Liver (tissue), 9 donors: Measurements from ENCODE around the gene RNU11. TPM values are rescaled to one million over a fixed set of nuclear protein-coding genes. Genes with fewer than 3 reads are reported as not detected.

Source experiments
- DNase-seq: peaks from one replicate; pipeline ENCODE4 v3.0.0-alpha.2; 2017; ENCODE audit warnings: low spot score
- H3K27ac ChIP-seq, 2 donors: one replicate each; pipeline ENCODE4 v1.7.0; 2013; ENCODE audit warnings: inconsistent platforms in 2 of 2, low read length in 2 of 2, control low read depth in 1 of 2, low read depth in 1 of 2, mild to moderate bottlenecking in 1 of 2
- H3K27me3 ChIP-seq, 4 donors: one replicate each; pipeline versions ENCODE4 v1.6.1 to v1.7.0; 2013; ENCODE audit warnings: low read length in 3 of 4, inconsistent platforms in 1 of 4, mild to moderate bottlenecking in 1 of 4, moderate library complexity in 1 of 4; ENCODE audit not compliant: control insufficient read depth in 4 of 4, insufficient read depth in 4 of 4
- H3K36me3 ChIP-seq, 4 donors: one replicate each; pipeline versions ENCODE4 v1.6.1 to v1.7.0; 2013; ENCODE audit warnings: low read length in 3 of 4, mild to moderate bottlenecking in 3 of 4, low read depth in 1 of 4, moderate library complexity in 1 of 4; ENCODE audit not compliant: control insufficient read depth in 4 of 4, insufficient read depth in 3 of 4
- H3K4me1 ChIP-seq, 4 donors: one replicate each; pipeline versions ENCODE4 v1.6.1 to v1.7.0; 2013; ENCODE audit warnings: low read length in 3 of 4, mild to moderate bottlenecking in 3 of 4, moderate library complexity in 1 of 4; ENCODE audit not compliant: control insufficient read depth in 4 of 4, insufficient read depth in 4 of 4
- H3K4me3 ChIP-seq, 3 donors: one replicate each; pipeline versions ENCODE4 v1.6.1 to v1.7.0; 2013; ENCODE audit warnings: low read length in 3 of 3, control low read depth in 1 of 3, low read depth in 1 of 3, mild to moderate bottlenecking in 1 of 3
- H3K9ac ChIP-seq, 2 donors: one replicate each; pipeline ENCODE4 v1.7.0; 2013; ENCODE audit warnings: low read length in 2 of 2, mild to moderate bottlenecking in 2 of 2, moderate library complexity in 2 of 2, control low read depth in 1 of 2, low read depth in 1 of 2
- H3K9me3 ChIP-seq, 4 donors: one replicate each; pipeline versions ENCODE4 v1.6.1 to v1.7.0; 2013; ENCODE audit warnings: low read length in 3 of 4; ENCODE audit not compliant: control insufficient read depth in 4 of 4
- EGR1 ChIP-seq, 2 donors: IDR thresholded peaks; 2 replicates each; pipeline ENCODE4 v1.6.1; 2016 to 2018; ENCODE audit warnings: antibody characterized with exemption in 2 of 2, low read depth in 2 of 2
- FOXA1 ChIP-seq: IDR thresholded peaks from 2 replicates; pipeline ENCODE4 v1.6.1; 2016; ENCODE audit warnings: antibody characterized with exemption
- FOXA2 ChIP-seq: IDR thresholded peaks from 2 replicates; pipeline ENCODE4 v1.6.1; 2016; ENCODE audit warnings: antibody characterized with exemption
- GABPA ChIP-seq, 2 donors: IDR thresholded peaks in 1 of 2; conservative IDR thresholded peaks in 1 of 2; 2 replicates each; pipeline ENCODE4 v1.6.1; 2016; ENCODE audit warnings: antibody characterized with exemption in 2 of 2, mild to moderate bottlenecking in 1 of 2, moderate library complexity in 1 of 2
- HNF4A ChIP-seq, 2 donors: conservative IDR thresholded peaks; 2 replicates each; pipeline ENCODE4 v1.6.1; 2016; ENCODE audit warnings: antibody characterized with exemption in 2 of 2, mild to moderate bottlenecking in 2 of 2
- HNF4G ChIP-seq: IDR thresholded peaks from 2 replicates; pipeline ENCODE4 v1.6.1; 2016; ENCODE audit warnings: antibody characterized with exemption
- JUND ChIP-seq, 2 donors: IDR thresholded peaks; 2 replicates each; pipeline ENCODE4 v1.6.1; 2016; ENCODE audit warnings: antibody characterized with exemption in 2 of 2
- NR2F2 ChIP-seq: IDR thresholded peaks from 2 replicates; pipeline ENCODE4 v1.6.1; 2016; ENCODE audit warnings: antibody characterized with exemption
- RAD21 ChIP-seq, 2 donors: IDR thresholded peaks; 2 replicates each; pipeline ENCODE4 v1.6.1; 2016; ENCODE audit warnings: antibody characterized with exemption in 2 of 2, mild to moderate bottlenecking in 2 of 2
- RXRA ChIP-seq, 2 donors: IDR thresholded peaks; 2 replicates each; pipeline ENCODE4 v1.6.1; 2017 to 2018; ENCODE audit warnings: antibody characterized with exemption in 2 of 2, mild to moderate bottlenecking in 1 of 2
- SP1 ChIP-seq: IDR thresholded peaks from 2 replicates; pipeline ENCODE4 v1.6.1; 2018; ENCODE audit warnings: antibody characterized with exemption, mild to moderate bottlenecking
- TAF1 ChIP-seq: conservative IDR thresholded peaks from 2 replicates; pipeline ENCODE4 v1.6.1; 2016; ENCODE audit warnings: antibody characterized with exemption, mild to moderate bottlenecking
- YY1 ChIP-seq: IDR thresholded peaks from 2 replicates; pipeline ENCODE4 v1.6.1; 2016; ENCODE audit warnings: antibody characterized with exemption, mild to moderate bottlenecking
- WGBS: extraction: QIAGEN DNeasy Blood & Tissue Kit; methylation state at CpG from one replicate; pipeline ENCODE4 v1.1.7; 2013; 5-methylcytosine and 5-hydroxymethylcytosine counted together
- polyA plus RNA-seq, 2 donors: library from polyadenylated mRNA; stranded (reverse) in 1 of 2; unstranded in 1 of 2; fragments of 200-250 nt in 1 of 2; fragments of >200 nt in 1 of 2; fragmentation: Nextera tagmentation in 1 of 2; extraction: Ambion mirVana in 1 of 2; gene quantifications; one replicate each; pipeline versions ENCODE4 v1.2.1 to v1.2.3, GENCODE V29; 2013 to 2015
- total RNA-seq, 2 donors: library from RNA; depleted of rRNA; stranded (reverse); fragments of >200 nt; gene quantifications; one replicate each; pipeline ENCODE4 v1.2.3, GENCODE V29; 2014
- TF ChIP-seq, protein P1 (sequence below): IDR thresholded peaks from 2 replicates; pipeline ENCODE4 v1.6.1; 2016; ENCODE audit warnings: antibody characterized with exemption, mild to moderate bottlenecking
- TF ChIP-seq, protein P2 (sequence below): IDR thresholded peaks from 2 replicates; pipeline ENCODE4 v1.6.1; 2016; ENCODE audit warnings: antibody characterized with exemption
- TF ChIP-seq, protein P3 (sequence below): IDR thresholded peaks from 2 replicates; pipeline ENCODE4 v1.6.1; 2016; ENCODE audit warnings: antibody characterized with exemption
- TF ChIP-seq, protein P4 (sequence below): fragments of 150-350 bp; IDR thresholded peaks from 2 replicates; pipeline ENCODE4 v1.5.1; 2017; ENCODE audit warnings: improper control_type of control experiment, low read depth, low read length; ENCODE audit not compliant: missing input control
- donor health status: healthy.
- donor health status: healthy.
- donor health status: healthy.
- donor health status: healthy.
- donor health status: healthy.

The RNU11 gene
- total and polyA plus RNA-seq, 4 donors = not detected

DNA sequence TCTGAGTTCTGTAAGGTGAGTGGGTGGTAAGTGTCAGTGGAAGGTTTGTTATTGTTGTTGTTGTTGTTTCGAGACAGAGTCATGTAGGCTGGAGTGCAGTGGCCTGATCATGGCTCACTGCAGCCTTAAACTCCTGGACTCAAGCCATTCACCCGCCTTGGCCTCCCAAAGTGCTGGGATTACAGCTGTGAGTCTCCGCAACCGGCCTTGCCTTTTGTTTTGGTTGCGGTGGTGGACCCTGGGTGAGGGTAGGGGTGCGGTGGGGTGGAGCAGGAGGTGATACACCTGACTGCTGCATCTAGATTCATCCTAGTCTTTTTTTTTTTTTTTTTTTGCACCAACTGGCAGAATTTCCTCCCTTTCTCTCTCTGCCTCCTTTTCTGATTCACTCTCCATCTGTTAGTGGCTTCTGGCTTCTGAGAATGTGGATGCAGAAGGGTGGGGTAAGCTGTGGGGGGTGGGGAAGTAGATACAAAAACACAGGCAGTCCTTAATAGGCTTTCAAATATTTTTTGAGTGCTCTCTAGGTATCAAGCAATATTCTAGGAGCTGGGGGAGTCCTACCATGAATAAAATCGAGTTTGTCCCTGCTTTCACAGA lies 15.6 kb downstream of the RNU11 start:
- H3K27me3 ChIP-seq = no peaks in the 10 kb centered on the region
- peaks cover 0 to 6% (median 4%) of the 10 kb centered on the region in 4 donors for H3K4me1 ChIP-seq
- 87% methylated on average over 7 of the region's 7 CpGs for WGBS
- no peak for TF ChIP-seq NR2F2
- no peak for TF ChIP-seq EGR1 (IDR thresholded peaks at IDR 0.05; ENCODE audit: low read depth in 2 of 2)
- TF ChIP-seq, protein P1, sequence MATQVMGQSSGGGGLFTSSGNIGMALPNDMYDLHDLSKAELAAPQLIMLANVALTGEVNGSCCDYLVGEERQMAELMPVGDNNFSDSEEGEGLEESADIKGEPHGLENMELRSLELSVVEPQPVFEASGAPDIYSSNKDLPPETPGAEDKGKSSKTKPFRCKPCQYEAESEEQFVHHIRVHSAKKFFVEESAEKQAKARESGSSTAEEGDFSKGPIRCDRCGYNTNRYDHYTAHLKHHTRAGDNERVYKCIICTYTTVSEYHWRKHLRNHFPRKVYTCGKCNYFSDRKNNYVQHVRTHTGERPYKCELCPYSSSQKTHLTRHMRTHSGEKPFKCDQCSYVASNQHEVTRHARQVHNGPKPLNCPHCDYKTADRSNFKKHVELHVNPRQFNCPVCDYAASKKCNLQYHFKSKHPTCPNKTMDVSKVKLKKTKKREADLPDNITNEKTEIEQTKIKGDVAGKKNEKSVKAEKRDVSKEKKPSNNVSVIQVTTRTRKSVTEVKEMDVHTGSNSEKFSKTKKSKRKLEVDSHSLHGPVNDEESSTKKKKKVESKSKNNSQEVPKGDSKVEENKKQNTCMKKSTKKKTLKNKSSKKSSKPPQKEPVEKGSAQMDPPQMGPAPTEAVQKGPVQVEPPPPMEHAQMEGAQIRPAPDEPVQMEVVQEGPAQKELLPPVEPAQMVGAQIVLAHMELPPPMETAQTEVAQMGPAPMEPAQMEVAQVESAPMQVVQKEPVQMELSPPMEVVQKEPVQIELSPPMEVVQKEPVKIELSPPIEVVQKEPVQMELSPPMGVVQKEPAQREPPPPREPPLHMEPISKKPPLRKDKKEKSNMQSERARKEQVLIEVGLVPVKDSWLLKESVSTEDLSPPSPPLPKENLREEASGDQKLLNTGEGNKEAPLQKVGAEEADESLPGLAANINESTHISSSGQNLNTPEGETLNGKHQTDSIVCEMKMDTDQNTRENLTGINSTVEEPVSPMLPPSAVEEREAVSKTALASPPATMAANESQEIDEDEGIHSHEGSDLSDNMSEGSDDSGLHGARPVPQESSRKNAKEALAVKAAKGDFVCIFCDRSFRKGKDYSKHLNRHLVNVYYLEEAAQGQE = no peak
- no peak for TF ChIP-seq FOXA1
- TF ChIP-seq HNF4A (conservative IDR thresholded peaks at IDR 0.05) = no peak
- TF ChIP-seq RAD21 (IDR thresholded peaks at IDR 0.05) = no peak
- TF ChIP-seq RXRA (IDR thresholded peaks at IDR 0.05) = no peak
- TF ChIP-seq, protein P2, sequence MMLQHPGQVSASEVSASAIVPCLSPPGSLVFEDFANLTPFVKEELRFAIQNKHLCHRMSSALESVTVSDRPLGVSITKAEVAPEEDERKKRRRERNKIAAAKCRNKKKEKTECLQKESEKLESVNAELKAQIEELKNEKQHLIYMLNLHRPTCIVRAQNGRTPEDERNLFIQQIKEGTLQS = no peak
- TF ChIP-seq, protein P3, sequence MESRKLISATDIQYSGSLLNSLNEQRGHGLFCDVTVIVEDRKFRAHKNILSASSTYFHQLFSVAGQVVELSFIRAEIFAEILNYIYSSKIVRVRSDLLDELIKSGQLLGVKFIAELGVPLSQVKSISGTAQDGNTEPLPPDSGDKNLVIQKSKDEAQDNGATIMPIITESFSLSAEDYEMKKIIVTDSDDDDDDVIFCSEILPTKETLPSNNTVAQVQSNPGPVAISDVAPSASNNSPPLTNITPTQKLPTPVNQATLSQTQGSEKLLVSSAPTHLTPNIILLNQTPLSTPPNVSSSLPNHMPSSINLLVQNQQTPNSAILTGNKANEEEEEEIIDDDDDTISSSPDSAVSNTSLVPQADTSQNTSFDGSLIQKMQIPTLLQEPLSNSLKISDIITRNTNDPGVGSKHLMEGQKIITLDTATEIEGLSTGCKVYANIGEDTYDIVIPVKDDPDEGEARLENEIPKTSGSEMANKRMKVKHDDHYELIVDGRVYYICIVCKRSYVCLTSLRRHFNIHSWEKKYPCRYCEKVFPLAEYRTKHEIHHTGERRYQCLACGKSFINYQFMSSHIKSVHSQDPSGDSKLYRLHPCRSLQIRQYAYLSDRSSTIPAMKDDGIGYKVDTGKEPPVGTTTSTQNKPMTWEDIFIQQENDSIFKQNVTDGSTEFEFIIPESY = no peak
- TF ChIP-seq, protein P4, sequence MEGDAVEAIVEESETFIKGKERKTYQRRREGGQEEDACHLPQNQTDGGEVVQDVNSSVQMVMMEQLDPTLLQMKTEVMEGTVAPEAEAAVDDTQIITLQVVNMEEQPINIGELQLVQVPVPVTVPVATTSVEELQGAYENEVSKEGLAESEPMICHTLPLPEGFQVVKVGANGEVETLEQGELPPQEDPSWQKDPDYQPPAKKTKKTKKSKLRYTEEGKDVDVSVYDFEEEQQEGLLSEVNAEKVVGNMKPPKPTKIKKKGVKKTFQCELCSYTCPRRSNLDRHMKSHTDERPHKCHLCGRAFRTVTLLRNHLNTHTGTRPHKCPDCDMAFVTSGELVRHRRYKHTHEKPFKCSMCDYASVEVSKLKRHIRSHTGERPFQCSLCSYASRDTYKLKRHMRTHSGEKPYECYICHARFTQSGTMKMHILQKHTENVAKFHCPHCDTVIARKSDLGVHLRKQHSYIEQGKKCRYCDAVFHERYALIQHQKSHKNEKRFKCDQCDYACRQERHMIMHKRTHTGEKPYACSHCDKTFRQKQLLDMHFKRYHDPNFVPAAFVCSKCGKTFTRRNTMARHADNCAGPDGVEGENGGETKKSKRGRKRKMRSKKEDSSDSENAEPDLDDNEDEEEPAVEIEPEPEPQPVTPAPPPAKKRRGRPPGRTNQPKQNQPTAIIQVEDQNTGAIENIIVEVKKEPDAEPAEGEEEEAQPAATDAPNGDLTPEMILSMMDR = no peak
- TF ChIP-seq JUND (IDR thresholded peaks at IDR 0.05) = no peak
- no peak for TF ChIP-seq HNF4G
- no peak for TF ChIP-seq YY1
- H3K27ac ChIP-seq = no peak overlapping the region
- H3K9ac ChIP-seq = no peak overlapping the region
- DNase-seq = no peak
- no peak overlapping the region for H3K4me3 ChIP-seq
- no peaks in the 10 kb centered on the region for H3K36me3 ChIP-seq
- H3K9me3 ChIP-seq = no peaks in the 10 kb centered on the region

DNA sequence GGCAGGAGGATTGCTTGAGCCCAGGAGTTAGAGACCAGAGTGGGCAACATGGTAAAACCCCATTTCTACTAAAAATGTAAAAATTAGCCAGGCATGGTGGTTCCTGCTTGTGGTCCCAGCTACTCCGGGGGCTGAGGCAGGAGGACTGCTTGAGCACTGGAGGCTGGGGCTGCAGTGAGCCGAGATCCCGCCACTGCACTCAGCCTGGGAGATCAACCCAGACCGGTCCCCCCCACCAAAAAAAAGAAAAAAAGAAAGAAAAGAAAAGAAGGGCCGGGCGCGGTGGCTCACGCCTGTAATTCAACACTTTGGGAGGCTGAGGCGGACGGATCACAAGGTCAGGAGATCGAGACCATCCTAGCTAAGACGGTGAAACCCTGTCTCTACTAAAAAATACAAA lies 18.4 kb downstream of the RNU11 start:
- Histone ChIP-seq H3K4me3 (no peak overlapping the region), H3K4me1 (peaks cover 0 to 13% (median 9%) of the 10 kb centered on the region in 4 donors), H3K27ac (no peak overlapping the region), H3K9ac (no peak overlapping the region), H3K9me3 (no peaks in the 10 kb centered on the region), H3K36me3 (no peaks in the 10 kb centered on the region), H3K27me3 (no peaks in the 10 kb centered on the region)
- 97% methylated on average over 12 of the region's 12 CpGs for WGBS
- no peak for DNase-seq
- TF ChIP-seq NR2F2 = no peak
- TF ChIP-seq RXRA (IDR thresholded peaks at IDR 0.05) = no peak
- TF ChIP-seq, protein P3 = no peak
- no peak for TF ChIP-seq FOXA2
- TF ChIP-seq HNF4G = no peak
- no peak for TF ChIP-seq GABPA (IDR thresholded peaks at IDR 0.05 in 1 of 2, conservative IDR thresholded peaks at IDR 0.05 in 1 of 2)
- TF ChIP-seq RAD21 (IDR thresholded peaks at IDR 0.05) = no peak
- TF ChIP-seq, protein P2 = no peak
- TF ChIP-seq YY1 = no peak
- TF ChIP-seq JUND (IDR thresholded peaks at IDR 0.05) = no peak
- no peak for TF ChIP-seq TAF1
- TF ChIP-seq EGR1 (IDR thresholded peaks at IDR 0.05; ENCODE audit: low read depth in 2 of 2) = no peak
- no peak for TF ChIP-seq SP1
- TF ChIP-seq, protein P4 = no peak
- TF ChIP-seq HNF4A (conservative IDR thresholded peaks at IDR 0.05) = no peak
- TF ChIP-seq FOXA1 = no peak
